Brain microvascular endothelial cell (primary cell): ENCODE measurements around the gene PIEZO2.
"Not testable (repeated sequence)": the region's sequence is repeated elsewhere in the genome, so short reads cannot be mapped to it uniquely, and the experiment has no call there.

Source experiments
- DNase-seq: peaks from one replicate; pipeline ENCODE4 v3.0.0-alpha.2; 2020
- H3K27ac ChIP-seq: fragments of 250-450 bp; sonication (Bioruptor Pico); 2 replicates; pipeline ENCODE4 v1.5.1; 2020; ENCODE audit warnings: mild to moderate bottlenecking, moderate library complexity
- H3K27me3 ChIP-seq: fragments of 250-450 bp; sonication (Bioruptor Pico); replicated peaks from 2 replicates; pipeline ENCODE4 v1.5.1; 2020; ENCODE audit warnings: mild to moderate bottlenecking
- H3K36me3 ChIP-seq: fragments of 250-450 bp; sonication (Bioruptor Pico); replicated peaks from 2 replicates; pipeline ENCODE4 v1.5.1; 2020; ENCODE audit warnings: mild to moderate bottlenecking
- H3K4me3 ChIP-seq: 2 replicates; pipeline ENCODE4 v1.5.1; 2011; ENCODE audit warnings: low read depth, mild to moderate bottlenecking, control low read depth, low read length, moderate library complexity
- CTCF ChIP-seq: IDR thresholded peaks from 2 replicates; pipeline ENCODE4 v1.5.1; 2011; ENCODE audit warnings: low read depth, mild to moderate bottlenecking, moderate library complexity, low read length, control low read depth, inconsistent platforms; ENCODE audit errors: missing control alignments
- in situ Hi-C: cut with HindIII; loops from 2 replicates; pipeline ENCODE4 v1.10.0; 2017; ENCODE audit warnings: low sequenced_read_pairs, low pct_ligation_motif_present

PIEZO2 gene

GRCh38 chr18:11176481-11176881 lies 27.1 kb upstream of the PIEZO2 start:
- no peak overlapping the region for H3K4me3 ChIP-seq
- H3K27ac ChIP-seq, result peak overlapping the region; percentile 64
- no peaks in the 10 kb centered on the region for H3K36me3 ChIP-seq
- no peaks in the 10 kb centered on the region for H3K27me3 ChIP-seq
- in situ Hi-C loops, result no loop called here
- no peak for TF ChIP-seq CTCF
- peak; percentile 45 for DNase-seq

GRCh38 chr18:11175266-11175979 lies 26.1 kb upstream of the PIEZO2 start:
- no peak for TF ChIP-seq CTCF
- Histone ChIP-seq H3K27me3 (no peaks in the 10 kb centered on the region), H3K36me3 (no peaks in the 10 kb centered on the region), H3K27ac (peak overlapping the region; percentile 64), H3K4me3 (no peak overlapping the region)
- in situ Hi-C loops, result no loop called here
- DNase-seq, result peak; percentile 32

GRCh38 chr18:11174179-11174578 lies 24.8 kb upstream of the PIEZO2 start:
- H3K4me3 ChIP-seq, H3K36me3 ChIP-seq, DNase-seq, H3K27me3 ChIP-seq, H3K27ac ChIP-seq, in situ Hi-C loops: not testable (repeated sequence)

DNA sequence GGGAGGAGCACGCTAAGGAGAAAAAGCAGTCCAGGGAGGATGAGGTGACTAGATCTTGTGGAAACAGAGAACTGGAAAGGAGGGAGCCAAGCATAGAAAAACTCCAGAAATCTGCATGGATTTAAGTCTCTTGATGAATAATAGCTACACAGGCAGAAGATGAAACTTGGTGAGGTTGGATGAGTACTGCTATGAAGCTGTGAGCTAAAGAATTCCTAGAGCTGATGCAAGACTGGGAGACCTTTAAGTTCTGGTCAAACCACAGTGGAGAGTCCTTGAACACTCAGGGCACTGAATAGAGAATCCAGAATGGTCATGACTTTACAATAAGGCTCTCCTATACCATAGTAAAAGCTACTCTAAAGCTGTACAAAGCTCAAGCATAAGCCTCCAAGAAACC lies 18.4 kb upstream of the PIEZO2 start:
- DNase-seq, result peak; percentile 66
- no peak for TF ChIP-seq CTCF
- no peak overlapping the region for H3K4me3 ChIP-seq
- H3K27ac ChIP-seq, result no peak overlapping the region
- no peaks in the 10 kb centered on the region for H3K27me3 ChIP-seq
- in situ Hi-C loops, result no loop called here
- H3K36me3 ChIP-seq, result no peaks in the 10 kb centered on the region

GRCh38 chr18:11165952-11166351 lies 16.6 kb upstream of the PIEZO2 start:
- Histone ChIP-seq H3K27me3 (no peaks in the 10 kb centered on the region), H3K27ac (no peak overlapping the region), H3K4me3 (no peak overlapping the region), H3K36me3 (no peaks in the 10 kb centered on the region)
- in situ Hi-C loops, result no loop called here
- TF ChIP-seq CTCF, result no peak
- no peak for DNase-seq

DNA sequence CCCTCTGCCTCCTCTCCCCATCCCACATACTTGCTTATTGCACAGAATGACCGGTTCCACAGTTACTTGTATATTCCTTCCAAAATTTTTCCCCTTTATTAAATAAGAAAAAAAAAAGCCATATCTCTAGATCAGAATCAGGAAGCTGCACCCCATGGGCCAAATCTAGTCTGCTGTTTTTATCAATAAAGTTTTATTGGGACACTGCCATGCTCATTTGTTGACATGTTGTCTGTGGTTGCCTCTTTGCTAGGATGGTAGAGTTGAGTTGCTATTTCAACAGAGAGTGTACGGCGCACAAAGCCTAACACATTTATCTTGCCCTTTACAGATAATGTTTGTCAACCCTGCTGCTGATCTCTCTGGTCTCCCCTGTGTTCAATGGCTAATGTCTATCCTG lies 15.8 kb upstream of the PIEZO2 start:
- H3K4me3 ChIP-seq, result no peak overlapping the region
- in situ Hi-C loops, result no loop called here
- no peaks in the 10 kb centered on the region for H3K36me3 ChIP-seq
- DNase-seq, result no peak
- H3K27ac ChIP-seq, result no peak overlapping the region
- no peak for TF ChIP-seq CTCF
- H3K27me3 ChIP-seq, result no peaks in the 10 kb centered on the region
